GM19240 (cell line): ENCODE results near the gene ALG2.

ENCODE experiments used
- DNase-seq: peaks from one replicate; pipeline ENCODE4 v3.0.0; 2011; ENCODE audit warnings: low spot score; ENCODE audit not compliant: insufficient read length

ALG2 gene

GRCh38 chr9:99221621-99222415, at the start of gene ALG2, which contains the start of gene SEC61B:
Gene ALG2, minus strand, starts transcription at chr9:99221942. Its CDS starts 48 bp downstream, at chr9:99221894.
Gene SEC61B, plus strand, starts transcription at chr9:99222282. Its CDS starts 82 bp downstream, at chr9:99222364.
- peak; percentile 81 for DNase-seq

- no peak for DNase-seq
Observed at GRCh38 chr9:99270491-99270890, 48.7 kb upstream of the ALG2 start.

- DNase-seq = no peak
Observed at GRCh38 chr9:99269416-99269815, 47.7 kb upstream of the ALG2 start.

GRCh38 chr9:99266255-99267023, 44.7 kb upstream of the ALG2 start:
- no peak for DNase-seq

GRCh38 chr9:99265691-99266090, 43.9 kb upstream of the ALG2 start:
- no peak for DNase-seq

- no peak for DNase-seq
Observed at GRCh38 chr9:99264070-99264680, 42.4 kb upstream of the ALG2 start.

- no peak for DNase-seq
Observed at GRCh38 chr9:99262949-99263418, 41.2 kb upstream of the ALG2 start.

- no peak for DNase-seq
Observed at GRCh38 chr9:99261923-99262322, 40.2 kb upstream of the ALG2 start.

GRCh38 chr9:99259231-99259918, 37.6 kb upstream of the ALG2 start:
- no peak for DNase-seq

- no peak for DNase-seq
Observed at GRCh38 chr9:99257723-99258389, 36.1 kb upstream of the ALG2 start.

GRCh38 chr9:99255651-99256050, 33.9 kb upstream of the ALG2 start:
- DNase-seq = no peak

GRCh38 chr9:99253772-99254431, 32.2 kb upstream of the ALG2 start:
- peak; percentile 84 for DNase-seq

GRCh38 chr9:99253134-99253533, 31.4 kb upstream of the ALG2 start:
- no peak for DNase-seq

GRCh38 chr9:99251157-99251556, 29.4 kb upstream of the ALG2 start:
- DNase-seq = no peak

- DNase-seq = no peak
Observed at GRCh38 chr9:99249619-99250018, 27.9 kb upstream of the ALG2 start.

- no peak for DNase-seq
Observed at GRCh38 chr9:99244344-99245260, 22.9 kb upstream of the ALG2 start.

GRCh38 chr9:99241106-99241505, 19.4 kb upstream of the ALG2 start:
- DNase-seq = no peak

- no peak for DNase-seq
Observed at GRCh38 chr9:99239341-99240060, 17.8 kb upstream of the ALG2 start.

- DNase-seq = no peak
Observed at GRCh38 chr9:99238331-99238730, 16.6 kb upstream of the ALG2 start.
